ENCODE results near the gene WNT3.

DNA sequence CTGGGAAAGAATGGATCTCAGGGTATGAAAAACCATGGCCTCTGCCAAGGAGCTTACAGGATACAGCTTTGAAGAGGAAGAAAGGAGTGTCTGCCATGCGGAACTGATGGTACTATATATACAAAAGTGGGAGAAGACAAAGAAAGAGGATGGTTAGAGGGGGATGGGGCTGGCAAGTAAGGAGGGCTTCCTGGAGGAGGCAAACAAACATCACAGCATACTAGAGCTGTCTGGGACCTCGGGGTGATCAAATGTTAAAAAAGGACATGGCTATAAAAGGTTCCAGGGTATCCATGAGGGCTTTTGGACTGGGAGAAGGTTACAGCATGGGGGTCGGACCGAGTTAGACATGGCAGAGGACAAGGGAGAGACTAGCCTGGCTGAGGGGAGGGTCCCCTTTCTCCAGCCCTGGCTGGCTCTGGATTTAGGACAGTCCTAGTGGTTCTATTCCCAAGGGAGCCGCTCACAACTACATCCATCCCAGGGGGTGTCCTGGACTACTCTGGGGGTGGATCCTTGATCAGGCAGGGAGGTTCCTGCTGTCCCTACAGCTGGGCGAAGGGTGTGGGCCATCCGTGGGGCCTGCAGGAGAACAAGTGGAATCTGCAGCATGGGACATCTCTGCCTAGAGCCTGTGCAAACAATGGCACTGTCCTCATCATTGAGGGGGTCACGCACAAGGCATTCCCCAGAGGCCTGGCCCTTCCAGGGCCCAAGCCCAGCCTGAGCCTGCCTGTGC is 45.1 kb upstream of the WNT3 start:
- TF ChIP-seq, protein P1, sequence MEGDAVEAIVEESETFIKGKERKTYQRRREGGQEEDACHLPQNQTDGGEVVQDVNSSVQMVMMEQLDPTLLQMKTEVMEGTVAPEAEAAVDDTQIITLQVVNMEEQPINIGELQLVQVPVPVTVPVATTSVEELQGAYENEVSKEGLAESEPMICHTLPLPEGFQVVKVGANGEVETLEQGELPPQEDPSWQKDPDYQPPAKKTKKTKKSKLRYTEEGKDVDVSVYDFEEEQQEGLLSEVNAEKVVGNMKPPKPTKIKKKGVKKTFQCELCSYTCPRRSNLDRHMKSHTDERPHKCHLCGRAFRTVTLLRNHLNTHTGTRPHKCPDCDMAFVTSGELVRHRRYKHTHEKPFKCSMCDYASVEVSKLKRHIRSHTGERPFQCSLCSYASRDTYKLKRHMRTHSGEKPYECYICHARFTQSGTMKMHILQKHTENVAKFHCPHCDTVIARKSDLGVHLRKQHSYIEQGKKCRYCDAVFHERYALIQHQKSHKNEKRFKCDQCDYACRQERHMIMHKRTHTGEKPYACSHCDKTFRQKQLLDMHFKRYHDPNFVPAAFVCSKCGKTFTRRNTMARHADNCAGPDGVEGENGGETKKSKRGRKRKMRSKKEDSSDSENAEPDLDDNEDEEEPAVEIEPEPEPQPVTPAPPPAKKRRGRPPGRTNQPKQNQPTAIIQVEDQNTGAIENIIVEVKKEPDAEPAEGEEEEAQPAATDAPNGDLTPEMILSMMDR (IDR thresholded peaks at IDR 0.05), result no peak
- TF ChIP-seq POLR2A (IDR thresholded peaks at IDR 0.05) (no peak), EP300 (IDR thresholded peaks at IDR 0.05) (no peak)
